ENCODE results near the gene ABL1.

DNA sequence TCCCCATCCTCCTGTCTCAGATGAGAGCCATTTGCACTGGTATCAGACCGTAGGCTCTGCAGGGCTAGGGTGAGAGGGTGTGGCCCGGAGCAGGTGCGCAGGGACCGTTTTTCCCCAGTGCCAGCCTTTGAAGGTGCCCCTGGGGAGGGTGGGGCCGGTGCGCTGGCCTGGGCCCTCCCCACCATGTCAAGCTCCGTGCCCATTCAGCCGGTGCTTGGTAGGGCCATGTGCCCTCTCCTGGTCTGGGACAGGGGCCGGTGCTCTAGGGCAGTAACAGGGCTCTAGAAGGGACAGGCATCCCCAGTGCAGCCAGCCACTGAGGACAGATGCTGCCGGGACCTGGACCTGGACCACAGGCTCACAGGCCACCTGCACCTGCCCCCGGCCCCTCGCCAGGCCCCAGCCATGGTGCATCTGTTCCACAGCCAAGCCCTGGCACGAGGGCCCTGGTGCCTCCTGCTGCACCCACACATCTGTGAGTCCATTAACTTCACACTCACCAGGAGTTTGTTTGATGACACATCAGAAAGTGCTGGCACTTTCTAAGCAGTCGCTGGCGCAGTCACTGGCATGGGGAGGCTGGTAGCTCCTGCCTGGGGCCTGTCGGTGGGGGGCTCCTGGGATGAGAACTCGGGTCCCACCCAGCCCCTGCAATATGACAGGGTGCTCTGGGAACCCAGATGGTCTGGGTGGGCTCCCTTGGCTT is 66.6 kb downstream of the ABL1 start:
- TF ChIP-seq, protein P1, sequence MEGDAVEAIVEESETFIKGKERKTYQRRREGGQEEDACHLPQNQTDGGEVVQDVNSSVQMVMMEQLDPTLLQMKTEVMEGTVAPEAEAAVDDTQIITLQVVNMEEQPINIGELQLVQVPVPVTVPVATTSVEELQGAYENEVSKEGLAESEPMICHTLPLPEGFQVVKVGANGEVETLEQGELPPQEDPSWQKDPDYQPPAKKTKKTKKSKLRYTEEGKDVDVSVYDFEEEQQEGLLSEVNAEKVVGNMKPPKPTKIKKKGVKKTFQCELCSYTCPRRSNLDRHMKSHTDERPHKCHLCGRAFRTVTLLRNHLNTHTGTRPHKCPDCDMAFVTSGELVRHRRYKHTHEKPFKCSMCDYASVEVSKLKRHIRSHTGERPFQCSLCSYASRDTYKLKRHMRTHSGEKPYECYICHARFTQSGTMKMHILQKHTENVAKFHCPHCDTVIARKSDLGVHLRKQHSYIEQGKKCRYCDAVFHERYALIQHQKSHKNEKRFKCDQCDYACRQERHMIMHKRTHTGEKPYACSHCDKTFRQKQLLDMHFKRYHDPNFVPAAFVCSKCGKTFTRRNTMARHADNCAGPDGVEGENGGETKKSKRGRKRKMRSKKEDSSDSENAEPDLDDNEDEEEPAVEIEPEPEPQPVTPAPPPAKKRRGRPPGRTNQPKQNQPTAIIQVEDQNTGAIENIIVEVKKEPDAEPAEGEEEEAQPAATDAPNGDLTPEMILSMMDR (IDR thresholded peaks at IDR 0.05; ENCODE audit: low read depth, low read length): no peak
- TF ChIP-seq POLR2A (IDR thresholded peaks at IDR 0.05; ENCODE audit: extremely low read depth, insufficient read length): no peak
- TF ChIP-seq MAX (IDR thresholded peaks at IDR 0.05; ENCODE audit: low read depth, low read length): no peak
- TF ChIP-seq MYC (IDR thresholded peaks at IDR 0.05; ENCODE audit: low read depth, low read length): no peak

All from NB4 (cell line).